HG02981 (cell line): ENCODE measurements around the gene CORO7.
"Not testable (repeated sequence)": the region's sequence is repeated elsewhere in the genome, so short reads cannot be mapped to it uniquely, and the experiment has no call there.

Experiments
- ATAC-seq: cut with Tn5 transposase; IDR thresholded peaks from one replicate; pipeline ENCODE4 v1.9.1; 2021; ENCODE audit warnings: mild to moderate bottlenecking, moderate library complexity; ENCODE audit not compliant: unreplicated experiment

The CORO7 gene

DNA sequence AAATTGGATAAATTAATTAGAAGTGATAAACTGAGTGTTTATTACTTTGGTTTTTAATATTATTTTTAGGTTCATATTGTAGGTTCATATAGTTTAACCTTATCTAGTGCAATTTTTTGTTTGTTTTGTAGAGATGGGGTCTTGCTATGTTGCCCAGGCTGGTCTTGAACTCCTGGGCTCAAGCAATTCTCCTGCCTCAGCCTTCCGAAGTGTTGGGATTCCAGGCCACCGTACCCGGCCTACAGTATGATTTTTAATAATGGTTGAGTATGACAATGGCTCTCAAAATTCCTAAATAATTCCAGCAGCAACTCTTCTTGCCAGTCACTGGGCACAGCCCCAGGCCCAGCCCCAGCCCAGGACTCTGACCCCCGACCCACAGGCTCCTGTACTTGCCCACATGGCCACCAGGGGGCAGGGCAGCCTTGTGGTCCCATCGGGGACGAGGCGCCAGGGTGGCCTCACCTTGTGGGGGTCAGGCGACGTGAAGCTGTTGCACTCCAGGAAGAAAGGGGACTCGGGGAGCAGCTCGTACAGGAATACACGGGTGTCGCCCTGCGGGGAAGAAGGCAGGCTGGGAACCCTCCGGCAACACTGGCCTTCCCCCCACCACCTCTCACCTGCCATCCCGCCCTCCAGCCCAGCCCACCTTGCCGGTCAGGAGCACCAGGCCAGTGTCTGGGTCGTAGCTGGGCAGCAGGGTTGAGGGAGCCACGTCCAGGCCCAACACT lies 57.4 kb downstream of the CORO7 start:
- no peak for ATAC-seq

GRCh38 chr16:4358236-4358635 lies 58.2 kb downstream of the CORO7 start:
- no peak for ATAC-seq

GRCh38 chr16:4356820-4357219 lies 59.6 kb downstream of the CORO7 start:
- no peak for ATAC-seq

DNA sequence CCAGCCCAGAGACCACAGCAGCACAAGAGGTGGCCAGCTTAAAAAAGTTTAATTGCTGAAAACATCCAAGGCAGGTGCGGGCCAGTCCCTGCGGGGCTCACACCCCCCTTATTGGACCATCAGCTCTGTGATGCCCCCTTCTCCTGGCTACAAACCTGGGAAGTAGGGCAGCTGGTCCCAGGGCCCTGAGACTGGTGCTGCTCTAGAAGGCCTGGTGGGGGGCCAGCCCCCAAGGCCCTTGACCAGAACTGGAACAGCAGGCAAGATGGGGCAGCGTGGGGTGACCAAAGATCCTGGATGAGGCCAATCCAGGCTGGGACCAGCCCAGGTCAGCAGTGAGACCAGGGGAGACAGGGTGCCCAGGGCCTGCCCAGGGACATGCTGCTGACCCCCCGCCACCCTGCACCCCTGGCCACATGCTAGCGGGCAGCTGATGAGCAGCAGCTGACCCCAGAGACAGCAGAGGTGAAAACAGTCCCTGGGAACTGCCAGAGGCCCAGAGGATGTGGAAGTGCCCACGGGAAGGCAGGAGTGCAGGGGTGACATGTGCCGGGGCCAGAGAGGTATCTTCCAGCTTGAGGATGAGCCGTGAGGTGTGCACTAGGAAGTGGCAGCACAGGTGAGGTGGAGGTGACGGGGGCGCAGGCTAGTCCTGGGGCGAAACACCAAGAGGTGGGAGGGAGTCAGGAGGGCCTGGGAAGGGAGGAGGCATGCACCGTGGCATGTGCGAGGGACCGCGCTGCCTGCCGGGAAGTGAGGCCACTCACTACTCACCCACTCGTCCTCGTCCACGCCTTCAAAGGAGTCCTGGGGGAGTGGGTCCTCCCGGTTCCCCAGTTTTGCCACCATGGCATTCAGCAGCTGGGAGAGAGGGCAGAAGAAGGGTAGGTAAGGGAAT lies 61.6 kb downstream of the CORO7 start:
- no peak for ATAC-seq

DNA sequence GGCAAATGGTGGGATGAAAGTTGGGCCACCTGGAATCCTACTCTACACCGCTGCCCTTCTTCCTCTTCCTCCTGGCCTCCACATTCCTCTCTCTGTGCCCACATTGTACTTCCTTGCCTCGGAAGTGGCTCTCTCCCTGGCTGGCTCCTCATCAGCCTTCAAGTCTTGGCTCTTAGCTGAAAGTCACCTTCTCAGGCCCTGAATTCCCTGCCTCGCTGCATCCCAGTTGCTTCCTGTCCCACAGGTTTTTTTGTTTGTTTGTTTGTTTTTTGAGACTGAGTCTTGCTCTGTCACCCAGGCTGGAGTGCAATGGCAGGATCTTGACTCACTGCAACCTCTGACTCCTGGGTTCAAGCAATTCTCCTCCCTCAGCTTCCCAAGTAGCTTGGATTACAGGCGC lies 62.7 kb downstream of the CORO7 start:
- ATAC-seq: no peak

DNA sequence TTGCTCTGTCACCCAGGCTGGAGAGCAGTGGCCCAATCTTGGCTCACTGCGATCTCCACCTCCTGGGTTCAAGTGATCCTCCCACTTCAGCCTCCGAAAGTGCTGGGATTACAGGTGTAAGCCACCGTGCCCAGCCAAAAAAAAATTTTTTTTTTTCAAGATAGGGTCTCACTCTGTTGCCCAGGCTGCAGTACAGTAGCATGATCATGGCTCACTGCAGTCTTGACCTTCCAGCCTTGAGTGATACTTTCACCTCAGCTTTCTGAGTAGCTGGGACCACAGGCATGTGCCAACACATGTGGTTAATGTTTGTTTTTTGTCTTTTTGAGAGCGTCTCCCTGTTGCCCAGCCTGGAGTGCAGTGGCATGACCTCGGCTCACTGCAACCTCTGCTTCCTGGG lies 63.6 kb downstream of the CORO7 start:
- no peak for ATAC-seq

GRCh38 chr16:4351880-4352279 lies 64.5 kb downstream of the CORO7 start:
- ATAC-seq: no peak

- peak; percentile 94 for ATAC-seq
Measured at GRCh38 chr16:4350787-4351659, 65.4 kb downstream of the CORO7 start, which contains the start of gene PAM16. PAM16 (minus strand) TSS chr16:4351321; CDS start chr16:4351234, 87 bp downstream.

DNA sequence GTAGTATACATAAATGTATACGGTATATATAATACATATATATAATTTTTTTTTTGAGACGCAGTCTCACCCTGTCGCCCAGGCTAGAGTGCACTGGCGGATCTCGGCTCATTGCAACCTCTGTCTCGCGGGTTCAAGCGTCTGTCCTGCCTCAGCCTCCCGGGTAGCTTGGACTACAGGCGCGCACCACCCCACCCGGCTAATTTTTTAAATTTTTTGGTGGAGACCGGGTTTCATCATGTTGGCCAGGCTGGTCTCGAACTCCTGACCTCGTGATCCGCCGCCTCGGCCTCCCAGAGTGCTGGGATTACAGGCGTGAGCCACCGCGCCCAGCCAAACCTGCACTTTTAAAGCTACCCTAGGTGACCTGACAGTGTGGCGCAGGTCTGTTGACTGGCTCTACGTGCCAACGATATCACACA lies 66.0 kb downstream of the CORO7 start:
- no peak for ATAC-seq

GRCh38 chr16:4349332-4349731 lies 67.1 kb downstream of the CORO7 start:
- no peak for ATAC-seq

GRCh38 chr16:4347765-4348509 lies 68.5 kb downstream of the CORO7 start:
- no peak for ATAC-seq

GRCh38 chr16:4347010-4347409 lies 69.4 kb downstream of the CORO7 start:
- ATAC-seq: no peak

DNA sequence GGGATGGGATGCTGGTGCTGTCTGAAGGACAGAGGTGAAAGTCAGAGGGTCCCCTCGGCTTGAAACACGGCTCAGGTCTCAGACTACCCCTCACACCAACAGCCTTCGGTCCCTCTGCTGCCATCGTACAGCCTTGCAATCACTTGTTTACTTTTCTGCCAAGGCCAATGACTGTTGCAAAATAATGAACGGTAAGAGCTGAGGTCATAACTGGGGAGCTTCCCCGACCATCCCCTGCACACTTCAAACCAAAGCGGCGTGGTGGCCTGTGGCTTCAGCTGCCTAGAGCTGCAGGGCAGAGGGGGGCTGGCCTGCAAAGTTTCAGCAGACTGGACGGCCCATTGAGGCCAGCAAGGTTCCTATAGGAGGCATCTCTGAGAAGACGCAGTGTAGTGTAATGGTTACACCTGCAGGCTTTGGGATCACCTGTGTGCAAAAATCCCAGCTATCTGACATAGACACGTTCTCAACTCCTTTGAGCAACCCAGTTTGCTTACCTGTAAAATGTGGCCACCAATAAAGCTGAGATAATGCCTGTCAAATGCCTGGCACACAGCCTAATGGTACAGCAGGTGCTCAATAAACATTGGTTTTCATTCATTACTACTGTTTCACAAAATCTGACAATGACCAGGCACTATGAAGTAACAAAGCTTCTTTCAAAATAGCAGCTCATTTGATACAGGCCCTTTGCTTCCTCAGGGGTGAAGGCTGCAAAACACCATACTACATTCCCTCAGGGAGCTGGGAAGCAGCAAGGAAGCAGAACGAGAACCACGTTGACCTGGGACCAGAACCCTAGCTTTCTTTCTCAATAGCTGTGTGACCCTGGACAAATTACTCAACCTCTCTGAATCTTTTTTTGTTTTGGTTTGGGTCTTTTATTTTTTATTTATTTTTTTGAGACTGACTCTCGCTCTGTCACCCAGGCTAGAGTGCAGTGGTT lies 70.3 kb downstream of the CORO7 start:
- ATAC-seq: no peak

DNA sequence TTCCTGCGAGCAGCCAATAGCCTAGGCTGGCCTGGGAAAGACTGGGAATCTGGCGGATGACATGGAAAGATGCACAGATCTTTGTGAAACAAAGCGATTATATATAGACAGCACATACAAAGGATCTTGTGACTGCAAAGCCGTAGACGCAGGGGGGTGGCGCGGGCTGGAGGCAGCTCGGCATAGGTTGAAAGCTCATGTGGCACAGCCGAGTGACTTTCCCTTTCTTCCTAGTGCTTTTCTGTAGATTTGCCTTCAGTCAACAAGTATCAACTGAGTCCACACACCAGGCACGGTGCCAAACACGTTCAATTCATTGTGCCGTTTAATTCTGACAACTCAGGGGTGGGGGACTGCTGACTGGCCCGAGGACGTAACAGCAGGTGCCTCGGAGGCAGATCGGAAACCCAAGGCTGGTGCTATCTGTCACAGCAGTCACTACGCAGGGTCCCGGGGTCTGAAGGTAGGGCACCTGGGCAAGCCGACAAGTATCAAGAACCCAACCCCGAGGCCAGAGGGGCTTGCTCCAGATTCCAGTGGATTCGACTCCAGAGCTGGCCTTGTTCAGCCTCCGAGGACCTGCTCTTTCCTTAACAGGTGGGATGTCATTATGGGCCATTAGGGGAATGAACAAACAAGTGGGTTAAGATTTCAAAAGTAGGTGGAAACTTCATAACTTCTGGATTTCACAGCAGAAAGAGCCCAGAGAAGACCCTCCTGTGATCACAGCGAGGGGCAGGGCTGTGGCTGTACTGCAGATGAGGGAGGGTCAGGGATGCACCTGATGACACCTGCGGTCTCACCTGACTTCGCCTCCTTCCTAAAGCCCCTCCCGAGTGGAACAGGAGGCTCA lies 71.2 kb downstream of the CORO7 start:
- ATAC-seq: no peak

- ATAC-seq: not testable (repeated sequence)
Measured at GRCh38 chr16:4344300-4344982, 72.0 kb downstream of the CORO7 start.

GRCh38 chr16:4342866-4343744 lies 73.3 kb downstream of the CORO7 start:
- ATAC-seq: no peak

GRCh38 chr16:4341250-4341649 lies 75.1 kb downstream of the CORO7 start:
- no peak for ATAC-seq
